Measurements from ENCODE around the gene ADAMTS18. TPM values are rescaled to one million over a fixed set of nuclear protein-coding genes. Genes with fewer than 3 reads are reported as not detected.

Gene ADAMTS18
- total RNA-seq, 1 donor from 2014 or later: not detected

GRCh38 chr16:77403732-77404131 lies 31.1 kb downstream of the ADAMTS18 start:
- intact Hi-C loops (cut with micrococcal nuclease): no loop called here
- DNase-seq: no peak
- no peak for ATAC-seq

DNA sequence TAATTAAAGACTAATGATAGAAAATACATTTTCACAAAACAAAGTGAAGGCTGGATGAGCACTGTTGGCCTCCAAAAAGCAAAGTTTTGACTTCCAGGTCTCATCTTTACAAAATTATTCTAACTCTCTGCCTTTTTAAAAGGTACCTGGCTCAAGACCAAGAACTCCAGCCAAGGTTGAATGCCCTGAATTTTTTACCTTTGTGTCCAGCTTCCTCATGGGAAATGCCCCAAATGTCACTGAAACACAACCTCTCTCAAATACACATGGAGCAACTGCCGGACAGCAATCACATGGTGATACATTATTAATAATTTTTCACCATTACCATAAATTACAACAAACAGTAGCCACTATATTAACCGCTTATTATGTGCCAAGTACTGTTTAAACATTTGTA lies 32.2 kb downstream of the ADAMTS18 start:
- intact Hi-C loops (cut with micrococcal nuclease): no loop called here
- DNase-seq (no peak), ATAC-seq (no peak)

GRCh38 chr16:77402118-77402517 lies 32.7 kb downstream of the ADAMTS18 start:
- intact Hi-C loops (cut with micrococcal nuclease): no loop called here
- ATAC-seq (no peak), DNase-seq (no peak)

DNA sequence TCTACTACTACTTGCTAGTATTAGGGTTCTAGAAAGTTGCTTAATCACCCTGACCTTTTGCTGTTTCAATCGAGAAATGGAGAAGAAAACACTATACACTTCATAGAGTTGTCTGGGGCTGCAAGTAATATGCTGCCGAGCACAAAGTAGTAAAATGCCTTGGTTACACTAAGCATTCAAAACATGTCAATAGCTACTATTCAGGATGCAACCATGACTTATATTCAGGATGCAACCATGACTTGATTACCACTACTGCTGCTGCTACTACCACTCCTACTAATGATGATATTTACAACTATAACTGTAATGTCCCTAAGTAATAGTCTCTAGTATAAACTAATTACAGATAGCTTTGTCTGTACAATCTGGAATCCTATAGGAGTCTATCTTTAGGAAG lies 35.3 kb downstream of the ADAMTS18 start:
- intact Hi-C loops (cut with micrococcal nuclease): no loop called here
- no peak for DNase-seq
- ATAC-seq: no peak

GRCh38 chr16:77399066-77399465 lies 35.8 kb downstream of the ADAMTS18 start:
- intact Hi-C loops (cut with micrococcal nuclease): no loop called here
- no peak for DNase-seq
- no peak for ATAC-seq

GRCh38 chr16:77398495-77398894 lies 36.3 kb downstream of the ADAMTS18 start:
- DNase-seq: no peak
- no peak for ATAC-seq
- intact Hi-C loops (cut with micrococcal nuclease): no loop called here

GRCh38 chr16:77396461-77396860 lies 38.4 kb downstream of the ADAMTS18 start:
- ATAC-seq (no peak), DNase-seq (no peak)
- intact Hi-C loops (cut with micrococcal nuclease): no loop called here

DNA sequence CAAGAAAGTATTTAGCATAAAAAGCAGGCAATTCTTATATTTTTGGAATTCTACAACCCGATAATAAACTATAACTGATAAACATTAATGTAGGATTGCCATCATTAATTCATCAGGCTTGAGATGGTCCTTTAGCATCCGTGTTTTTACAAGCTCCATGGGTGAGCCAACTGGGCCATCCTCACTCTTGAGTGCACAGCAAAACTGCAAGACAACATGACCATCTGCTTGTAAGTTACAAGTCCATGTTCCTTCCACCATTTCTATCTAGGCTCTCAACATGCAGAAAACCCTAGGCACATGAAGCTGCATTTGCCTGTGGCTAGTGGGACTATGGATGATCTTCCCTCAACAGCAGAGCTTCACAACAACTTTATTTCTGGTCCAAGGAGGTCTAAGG lies 40.1 kb downstream of the ADAMTS18 start:
- intact Hi-C loops (cut with micrococcal nuclease): no loop called here
- DNase-seq: no peak
- ATAC-seq: no peak

GRCh38 chr16:77393955-77394354 lies 40.9 kb downstream of the ADAMTS18 start:
- DNase-seq: no peak
- no peak for ATAC-seq
- intact Hi-C loops (cut with micrococcal nuclease): no loop called here

DNA sequence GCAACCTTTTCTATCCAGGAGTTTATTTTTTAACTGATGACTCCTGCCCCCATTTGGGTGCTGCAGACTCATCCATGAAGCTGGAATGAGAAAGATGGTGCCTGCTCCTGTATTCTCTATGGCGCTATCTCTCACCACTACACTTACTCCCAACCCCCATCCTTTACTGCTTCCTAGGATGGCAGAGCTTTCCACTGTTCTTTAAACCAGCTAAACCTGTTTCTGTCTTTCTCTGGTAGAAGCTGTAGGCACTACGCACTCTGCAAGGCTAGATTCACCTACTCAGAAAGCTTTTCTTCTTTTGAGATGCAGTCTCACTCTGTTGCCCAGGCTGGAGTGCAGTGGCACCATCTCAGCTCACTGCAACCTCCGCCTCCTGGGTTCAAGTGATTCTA lies 47.0 kb downstream of the ADAMTS18 start:
- no peak for DNase-seq
- intact Hi-C loops (cut with micrococcal nuclease): no loop called here
- ATAC-seq: no peak

- ATAC-seq (no peak), DNase-seq (no peak)
- intact Hi-C loops (cut with micrococcal nuclease): no loop called here
These were observed 47.7 kb downstream of the ADAMTS18 start for GRCh38 chr16:77386831-77387814.

DNA sequence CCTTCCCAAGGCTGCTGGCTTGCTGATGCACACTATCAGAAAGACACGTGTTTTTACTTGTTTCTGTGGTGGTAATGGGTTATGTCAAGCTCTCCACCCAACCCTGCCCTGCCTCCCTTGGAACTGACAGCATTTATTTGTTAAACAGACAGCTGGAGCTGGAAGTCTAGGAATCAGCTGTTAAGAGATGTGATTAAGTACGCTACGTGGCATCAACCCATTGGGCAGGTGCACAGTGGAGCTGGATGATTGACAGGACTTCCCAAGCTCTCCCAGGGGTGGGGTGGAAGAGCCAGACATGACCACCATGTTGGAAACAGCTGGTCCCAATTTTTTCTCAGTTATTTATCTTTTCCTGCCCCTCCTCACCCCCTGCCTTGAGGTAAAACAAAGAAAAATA lies 49.4 kb downstream of the ADAMTS18 start:
- intact Hi-C loops (cut with micrococcal nuclease): no loop called here
- no peak for ATAC-seq
- DNase-seq: no peak

GRCh38 chr16:77383606-77384187 lies 51.1 kb downstream of the ADAMTS18 start:
- intact Hi-C loops (cut with micrococcal nuclease): no loop called here
- no peak for ATAC-seq
- no peak for DNase-seq

DNA sequence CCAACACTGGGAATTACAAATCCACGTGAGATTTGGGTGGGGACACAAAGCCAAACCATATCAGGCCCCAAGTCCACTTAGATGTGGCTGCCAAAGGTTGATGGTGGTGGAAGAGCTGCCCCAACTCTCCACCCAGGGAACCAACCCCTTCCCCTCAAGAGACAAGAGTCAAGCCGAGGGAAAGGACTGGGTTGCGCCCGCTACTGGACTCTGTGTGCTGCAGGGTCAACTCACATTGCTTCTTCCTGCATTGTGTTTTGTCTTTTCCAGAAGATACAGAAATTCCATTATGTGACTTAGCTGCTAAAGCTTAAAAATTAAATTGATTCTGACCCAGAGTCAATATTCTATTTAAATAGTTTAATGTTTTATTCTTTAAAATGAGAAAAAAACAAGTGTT lies 58.5 kb downstream of the ADAMTS18 start:
- intact Hi-C loops (cut with micrococcal nuclease): no loop called here
- ATAC-seq (no peak), DNase-seq (no peak)

GRCh38 chr16:77375396-77375795 lies 59.4 kb downstream of the ADAMTS18 start:
- intact Hi-C loops (cut with micrococcal nuclease): no loop called here
- ATAC-seq: no peak

GRCh38 chr16:77374384-77374783 lies 60.5 kb downstream of the ADAMTS18 start:
- intact Hi-C loops (cut with micrococcal nuclease): no loop called here
- DNase-seq (no peak), ATAC-seq (no peak)

More at GRCh38 chr16:77375396-77375795, 59.4 kb downstream of the ADAMTS18 start:
- no peak for DNase-seq

DNA sequence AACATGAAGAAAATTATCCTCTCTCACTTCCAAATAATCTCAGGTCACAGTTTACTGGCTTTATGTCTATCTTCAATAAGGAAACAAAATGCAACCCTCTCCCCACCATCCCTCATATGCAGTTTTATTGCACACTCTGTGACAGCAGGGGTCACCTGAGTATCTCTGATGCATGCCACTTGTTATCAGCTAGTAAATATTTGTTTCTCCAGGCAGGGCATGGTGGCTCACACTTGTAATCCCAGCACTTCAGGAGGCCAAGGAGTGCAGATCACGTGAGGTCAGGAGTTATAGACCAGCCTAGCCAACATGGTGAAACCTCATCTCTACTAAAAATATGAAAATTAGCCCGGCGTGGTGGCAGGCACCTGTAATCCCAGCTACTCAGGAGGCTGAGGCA lies 61.1 kb downstream of the ADAMTS18 start:
- intact Hi-C loops (cut with micrococcal nuclease): no loop called here
- ATAC-seq: no peak
- no peak for DNase-seq

- ATAC-seq (no peak), DNase-seq (no peak)
- intact Hi-C loops (cut with micrococcal nuclease): no loop called here
These were observed 70.1 kb downstream of the ADAMTS18 start for GRCh38 chr16:77364770-77365169.

DNA sequence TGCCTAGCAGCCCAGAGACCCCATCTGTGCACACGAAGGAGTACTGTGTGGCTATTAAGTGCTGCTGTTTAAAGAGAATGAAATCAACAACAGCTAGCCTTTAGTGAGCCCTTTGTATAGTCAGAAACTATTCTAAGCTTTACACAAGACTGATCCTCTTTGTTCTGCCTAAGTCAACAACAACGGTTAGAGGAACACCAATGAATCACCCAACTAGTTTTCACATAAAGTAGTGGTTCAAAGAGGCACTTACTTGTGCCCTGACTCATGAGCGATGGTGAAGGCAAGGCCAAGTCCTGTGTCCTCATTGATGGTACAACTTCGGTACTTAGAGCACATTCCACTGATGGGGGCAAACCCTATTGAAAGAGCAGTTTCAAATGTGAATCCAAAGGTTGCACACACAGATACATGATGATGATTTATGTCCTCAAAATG lies 75.8 kb downstream of the ADAMTS18 start:
- ATAC-seq (no peak), DNase-seq (no peak)
- intact Hi-C loops (cut with micrococcal nuclease): no loop called here

- intact Hi-C loops (cut with micrococcal nuclease): no loop called here
- no peak for ATAC-seq
- no peak for DNase-seq
These were observed 81.1 kb downstream of the ADAMTS18 start for GRCh38 chr16:77353587-77354263.
